22Rv1 (cell line): Measurements from ENCODE around the gene CBX6.

Experiments used
- CTCF ChIP-seq: fragments of 450-650 bp; IDR thresholded peaks from 2 replicates; pipeline ENCODE4 v1.5.1; 2017; ENCODE audit warnings: mild to moderate bottlenecking
- ZFX ChIP-seq: fragments of 450-650 bp; IDR thresholded peaks from 2 replicates; pipeline ENCODE4 v1.6.1; 2017; ENCODE audit warnings: antibody characterized with exemption, borderline replicate concordance

- TF ChIP-seq CTCF (no peak), ZFX (no peak)
Measured at GRCh38 chr22:38820020-38820419, 52.0 kb downstream of the CBX6 start.
